ENCODE data around the gene CABLES2. TPM values are rescaled to one million over a fixed set of nuclear protein-coding genes. Genes with fewer than 3 reads are reported as not detected.

The CABLES2 gene
- total RNA-seq, 1 donor from 2014 or later = 1.2 TPM

- DNase-seq (ENCODE audit: low read depth, low spot score) = no peak
These were observed 1.7 kb downstream of the CABLES2 start for GRCh38 chr20:62405108-62405980.

- no peak for DNase-seq (ENCODE audit: low read depth, low spot score)
These were observed 2.4 kb downstream of the CABLES2 start for GRCh38 chr20:62404761-62405107.

GRCh38 chr20:62404112-62404665 lies 2.9 kb downstream of the CABLES2 start:
- no peak for DNase-seq (ENCODE audit: low read depth, low spot score)

- DNase-seq (ENCODE audit: low read depth, low spot score) = no peak
These were observed 3.8 kb downstream of the CABLES2 start for GRCh38 chr20:62403331-62403730.

- DNase-seq (ENCODE audit: low read depth, low spot score) = no peak
These were observed 4.5 kb downstream of the CABLES2 start for GRCh38 chr20:62402456-62403150.

- DNase-seq (ENCODE audit: low read depth, low spot score) = no peak
These were observed 5.7 kb downstream of the CABLES2 start for GRCh38 chr20:62401331-62401779.

- no peak for DNase-seq (ENCODE audit: low read depth, low spot score)
These were observed 6.5 kb downstream of the CABLES2 start for GRCh38 chr20:62400541-62400940.

GRCh38 chr20:62400021-62400420 lies 7.1 kb downstream of the CABLES2 start:
- no peak for DNase-seq (ENCODE audit: low read depth, low spot score)

GRCh38 chr20:62398120-62398821 lies 8.8 kb downstream of the CABLES2 start:
- DNase-seq (ENCODE audit: low read depth, low spot score) = no peak

- DNase-seq (ENCODE audit: low read depth, low spot score) = no peak
These were observed 10.5 kb downstream of the CABLES2 start for GRCh38 chr20:62396367-62397239.

- DNase-seq (ENCODE audit: low read depth, low spot score) = no peak
These were observed 11.5 kb downstream of the CABLES2 start for GRCh38 chr20:62395311-62396242.

GRCh38 chr20:62394248-62395245 lies 12.5 kb downstream of the CABLES2 start:
- no peak for DNase-seq (ENCODE audit: low read depth, low spot score)

- no peak for DNase-seq (ENCODE audit: low read depth, low spot score)
These were observed 13.3 kb downstream of the CABLES2 start for GRCh38 chr20:62393830-62394229.

- DNase-seq (ENCODE audit: low read depth, low spot score) = no peak
These were observed 13.8 kb downstream of the CABLES2 start for GRCh38 chr20:62393335-62393665.

GRCh38 chr20:62392621-62393334 lies 14.3 kb downstream of the CABLES2 start:
- no peak for DNase-seq (ENCODE audit: low read depth, low spot score)

- DNase-seq (ENCODE audit: low read depth, low spot score) = no peak
These were observed 15.0 kb downstream of the CABLES2 start for GRCh38 chr20:62392077-62392418.

GRCh38 chr20:62391165-62392076 lies 15.7 kb downstream of the CABLES2 start:
- DNase-seq (ENCODE audit: low read depth, low spot score) = no peak

Measured in pulmonary artery endothelial cell (primary cell).